H1 (cell line): ENCODE results near the gene CIAO2B. TPM values are rescaled to one million over a fixed set of nuclear protein-coding genes. Genes with fewer than 3 reads are reported as not detected.

ENCODE experiments used
- EZH2 ChIP-seq: fragments of 200-600 bp; sonication (generic); IDR thresholded peaks from 2 replicates; pipeline ENCODE4 v1.7.1; 2012; ENCODE audit warnings: low read depth, mild to moderate bottlenecking, moderate library complexity, low read length, inconsistent platforms; ENCODE audit not compliant: severe bottlenecking
- polyA plus RNA-seq, 7 experiments: library from polyadenylated mRNA; depleted of rRNA in 3 of 7; stranded (reverse) in 5 of 7; unstranded in 2 of 7; fragments of >200 nt in 5 of 7; fragments of 200-250 nt in 2 of 7; gene quantifications; 1 replicate in 5 of 7; 2 replicates in 1 of 7; 4 replicates in 1 of 7; pipeline versions ENCODE4 v1.2.1 to v1.2.3, GENCODE V29; 2011 to 2013; ENCODE audit warnings: missing spikeins in 2 of 7, mixed read lengths in 2 of 7
- total RNA-seq: library from RNA; stranded (reverse); fragmentation: NEBNext Ultra II Directional; extraction: Animal tissue kit (Norgen Biotek cat#: 25700); gene quantifications from 2 replicates; pipeline ENCODE4 v1.2.1, GENCODE V29; 2021

CIAO2B gene
- total and polyA plus RNA-seq, 2 of the 8 experiments (the other 6 are each of a cell fraction or from before 2014, with no cell fraction given) = 65.6 to 248 TPM

GRCh38 chr16:66894948-66895688 lies 39.1 kb downstream of the CIAO2B start (continued):
- no peak for TF ChIP-seq EZH2
